Eye (tissue), 1 donor: ENCODE measurements around the gene FOXP1.

ENCODE experiments used
- DNase-seq: peaks from one replicate; pipeline ENCODE4 v3.0.0-alpha.2; 2015

Gene FOXP1

GRCh38 chr3:71421820-71422566 lies 161.5 kb downstream of the FOXP1 start:
- no peak for DNase-seq

GRCh38 chr3:71421475-71421819 lies 162.1 kb downstream of the FOXP1 start:
- DNase-seq: no peak

GRCh38 chr3:71419369-71419768 lies 164.2 kb downstream of the FOXP1 start:
- DNase-seq: no peak

- DNase-seq: no peak
Observed at GRCh38 chr3:71417791-71418190, 165.7 kb downstream of the FOXP1 start.

GRCh38 chr3:71416876-71417275 lies 166.7 kb downstream of the FOXP1 start:
- peak; percentile 40 for DNase-seq

- DNase-seq: no peak
Observed at GRCh38 chr3:71415681-71416122, 167.8 kb downstream of the FOXP1 start.

GRCh38 chr3:71414189-71414927 lies 169.2 kb downstream of the FOXP1 start:
- no peak for DNase-seq

- DNase-seq: no peak
Observed at GRCh38 chr3:71413572-71413971, 170.0 kb downstream of the FOXP1 start.

- DNase-seq: no peak
Observed at GRCh38 chr3:71409352-71409751, 174.2 kb downstream of the FOXP1 start.

GRCh38 chr3:71408903-71409302 lies 174.6 kb downstream of the FOXP1 start:
- no peak for DNase-seq

- peak; percentile 36 for DNase-seq
Observed at GRCh38 chr3:71407823-71408222, 175.7 kb downstream of the FOXP1 start.

- no peak for DNase-seq
Observed at GRCh38 chr3:71406972-71407810, 176.3 kb downstream of the FOXP1 start.

GRCh38 chr3:71402911-71403310 lies 180.6 kb downstream of the FOXP1 start:
- no peak for DNase-seq

- DNase-seq: no peak
Observed at GRCh38 chr3:71402280-71402679, 181.2 kb downstream of the FOXP1 start.

- DNase-seq: no peak
Observed at GRCh38 chr3:71401695-71402231, 181.8 kb downstream of the FOXP1 start.

- DNase-seq: peak; percentile 27
Observed at GRCh38 chr3:71400986-71401451, 182.5 kb downstream of the FOXP1 start.

- DNase-seq: no peak
Observed at GRCh38 chr3:71399478-71399877, 184.1 kb downstream of the FOXP1 start.

- peak; percentile 35 for DNase-seq
Observed at GRCh38 chr3:71398157-71398836, 185.2 kb downstream of the FOXP1 start.

GRCh38 chr3:71397726-71398125 lies 185.8 kb downstream of the FOXP1 start:
- DNase-seq: no peak

GRCh38 chr3:71397046-71397445 lies 186.5 kb downstream of the FOXP1 start:
- peak; percentile 54 for DNase-seq

GRCh38 chr3:71395927-71396695 lies 187.4 kb downstream of the FOXP1 start:
- no peak for DNase-seq

- DNase-seq: no peak
Observed at GRCh38 chr3:71395470-71395869, 188.1 kb downstream of the FOXP1 start.
